HEK293 (cell line): ENCODE results near the gene NTNG1.

Experiments
- CTCF ChIA-PET: fragments of 350-600 bp; formaldehyde crosslinking; extraction: SDS; loops from one replicate; lab custom pipeline; 2021; ENCODE audit warnings: antibody characterized with exemption; lab: Yijun Ruan, JAX
- POLR2A ChIA-PET: fragments of 300-600 bp; formaldehyde crosslinking; extraction: SDS; loops from one replicate; lab custom pipeline; 2020; ENCODE audit warnings: antibody characterized with exemption, inconsistent platforms; lab: Yijun Ruan, JAX
- H3K27ac ChIP-seq: fragments of 200-500 bp; sonication (Bioruptor generic); 2 replicates; pipeline ENCODE4 v1.5.1; 2014; ENCODE audit warnings: low read depth, low read length, control low read depth, inconsistent platforms; ENCODE audit errors: extremely low read depth
- H3K36me3 ChIP-seq, 2 experiments: fragments of 200-500 bp in 1 of 2; sonication (Bioruptor generic) in 1 of 2; 1 replicate in 1 of 2; 2 replicates in 1 of 2; pipeline ENCODE4 v1.5.1; 2014 to 2017; ENCODE audit warnings: inconsistent platforms in 2 of 2, low read length in 2 of 2; ENCODE audit not compliant: control insufficient read depth in 2 of 2, insufficient read depth in 1 of 2
- H3K4me1 ChIP-seq: fragments of 200-500 bp; sonication (Bioruptor generic); 2 replicates; pipeline ENCODE4 v1.5.1; 2014; ENCODE audit warnings: mild to moderate bottlenecking, low read length, inconsistent platforms; ENCODE audit not compliant: control insufficient read depth, insufficient read depth
- H3K4me3 ChIP-seq: 2 replicates; pipeline ENCODE4 v1.5.1; 2011; ENCODE audit warnings: low read depth, mild to moderate bottlenecking, control low read depth, low read length, moderate library complexity
- H3K9me3 ChIP-seq: fragments of 200-500 bp; sonication (Bioruptor generic); 2 replicates; pipeline ENCODE4 v1.5.1; 2014; ENCODE audit warnings: low read depth, low read length, inconsistent platforms; ENCODE audit not compliant: control insufficient read depth, insufficient read depth
- GLIS1 ChIP-seq: fragments of 450-650 bp; formaldehyde crosslinking; IDR thresholded peaks from 2 replicates; pipeline ENCODE4 v1.5.1; 2016; ENCODE audit warnings: missing biosample characterization, missing genetic modification characterization
- KLF16 ChIP-seq: fragments of 450-650 bp; formaldehyde crosslinking; IDR thresholded peaks from 2 replicates; pipeline ENCODE4 v1.5.1; 2017; ENCODE audit warnings: missing biosample characterization, missing genetic modification characterization
- MYNN ChIP-seq: fragments of 450-650 bp; formaldehyde crosslinking; IDR thresholded peaks from 2 replicates; pipeline ENCODE4 v1.5.1; 2016; ENCODE audit warnings: missing biosample characterization, missing genetic modification characterization, borderline replicate concordance
- PBX3 ChIP-seq: sonication (generic); formaldehyde crosslinking; IDR thresholded peaks from 2 replicates; pipeline ENCODE4 v1.8.1; 2022; ENCODE audit warnings: mild to moderate bottlenecking, moderate library complexity, missing genetic modification reagents
- ZBTB17 ChIP-seq: fragments of 450-650 bp; formaldehyde crosslinking; IDR thresholded peaks from 2 replicates; pipeline ENCODE4 v1.5.1; 2016; ENCODE audit warnings: missing biosample characterization, missing genetic modification characterization
- ZBTB49 ChIP-seq: fragments of 450-650 bp; formaldehyde crosslinking; IDR thresholded peaks from 2 replicates; pipeline ENCODE4 v1.5.1; 2016; ENCODE audit warnings: missing biosample characterization, missing genetic modification characterization, low read depth
- ZFP3 ChIP-seq: fragments of 450-650 bp; formaldehyde crosslinking; IDR thresholded peaks from 2 replicates; pipeline ENCODE4 v1.5.1; 2016; ENCODE audit warnings: low read depth, missing biosample characterization, missing genetic modification characterization
- ZFP69B ChIP-seq: fragments of 450-650 bp; formaldehyde crosslinking; IDR thresholded peaks from 2 replicates; pipeline ENCODE4 v1.5.1; 2016; ENCODE audit warnings: missing biosample characterization, missing genetic modification characterization
- ZIC2 ChIP-seq: fragments of 450-650 bp; formaldehyde crosslinking; IDR thresholded peaks from 2 replicates; pipeline ENCODE4 v1.5.1; 2016; ENCODE audit warnings: missing biosample characterization, missing genetic modification characterization
- ZNF2 ChIP-seq: fragments of 450-650 bp; formaldehyde crosslinking; IDR thresholded peaks from 2 replicates; pipeline ENCODE4 v1.5.1; 2016; ENCODE audit warnings: missing biosample characterization, missing genetic modification characterization
- ZNF335 ChIP-seq: fragments of 450-650 bp; formaldehyde crosslinking; conservative IDR thresholded peaks from 2 replicates; pipeline ENCODE4 v1.5.1; 2016; ENCODE audit warnings: missing biosample characterization, missing genetic modification characterization
- ZNF404 ChIP-seq: fragments of 450-650 bp; formaldehyde crosslinking; IDR thresholded peaks from 2 replicates; pipeline ENCODE4 v1.5.1; 2017; ENCODE audit warnings: missing biosample characterization, missing genetic modification characterization
- ZNF654 ChIP-seq: fragments of 450-650 bp; formaldehyde crosslinking; IDR thresholded peaks from 2 replicates; pipeline ENCODE4 v1.5.1; 2016; ENCODE audit warnings: low read depth, missing biosample characterization, missing genetic modification characterization
- ZNF660 ChIP-seq: fragments of 450-650 bp; IDR thresholded peaks from 2 replicates; pipeline ENCODE4 v1.5.1; 2018; ENCODE audit warnings: missing biosample characterization, mild to moderate bottlenecking, missing genetic modification characterization
- ZNF664 ChIP-seq: fragments of 450-650 bp; formaldehyde crosslinking; IDR thresholded peaks from 2 replicates; pipeline ENCODE4 v1.5.1; 2016; ENCODE audit warnings: missing biosample characterization, missing genetic modification characterization
- ZNF776 ChIP-seq: fragments of 450-650 bp; formaldehyde crosslinking; IDR thresholded peaks from 2 replicates; pipeline ENCODE4 v1.5.0; 2017; ENCODE audit warnings: missing biosample characterization, missing genetic modification characterization, borderline replicate concordance
- ZSCAN30 ChIP-seq: fragments of 450-650 bp; IDR thresholded peaks from 2 replicates; pipeline ENCODE4 v1.5.1; 2018; ENCODE audit warnings: missing biosample characterization, mild to moderate bottlenecking, missing genetic modification characterization, moderate library complexity
- TF ChIP-seq, protein P1 (sequence below): fragments of 450-650 bp; formaldehyde crosslinking; IDR thresholded peaks from 2 replicates; pipeline ENCODE4 v1.5.1; 2016; ENCODE audit warnings: missing biosample characterization, missing genetic modification characterization

The NTNG1 gene

DNA sequence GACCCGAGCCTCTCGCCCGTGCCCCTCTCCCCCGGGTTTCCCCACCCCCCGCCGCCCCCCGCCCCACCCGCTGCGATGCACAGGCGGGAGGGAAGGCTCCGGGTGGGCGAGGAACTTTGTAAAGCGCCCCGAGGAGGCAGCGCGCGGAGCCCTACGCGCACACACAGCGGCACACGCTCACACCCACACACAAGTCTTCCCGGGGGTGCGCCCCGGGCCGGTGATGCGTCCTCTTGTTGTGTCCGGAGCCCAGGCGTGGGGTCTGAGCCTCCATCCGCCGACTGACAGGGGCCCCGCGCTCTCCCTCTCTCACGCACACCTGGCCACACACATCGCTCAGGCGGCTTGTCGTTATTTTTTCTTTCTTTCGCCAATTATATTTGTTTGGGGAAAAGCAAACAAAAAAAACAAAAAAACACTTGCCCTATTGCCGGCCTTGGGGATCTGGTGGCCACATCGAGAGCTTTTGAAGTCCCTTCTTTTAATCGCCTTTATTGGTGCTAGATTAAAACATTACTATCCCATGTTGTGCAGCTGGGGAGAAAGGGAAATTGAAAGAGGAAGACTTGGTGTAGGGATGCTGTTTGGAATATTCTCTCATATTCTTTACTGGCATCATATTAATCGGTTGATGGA lies 770 bp downstream of the NTNG1 start (continued):
- TF ChIP-seq ZIC2: peak; percentile 49
- TF ChIP-seq PBX3 (CRISPR knock-in tag): no peak
- peak; percentile 94 for TF ChIP-seq GLIS1 (tag by site-specific recombination)

DNA sequence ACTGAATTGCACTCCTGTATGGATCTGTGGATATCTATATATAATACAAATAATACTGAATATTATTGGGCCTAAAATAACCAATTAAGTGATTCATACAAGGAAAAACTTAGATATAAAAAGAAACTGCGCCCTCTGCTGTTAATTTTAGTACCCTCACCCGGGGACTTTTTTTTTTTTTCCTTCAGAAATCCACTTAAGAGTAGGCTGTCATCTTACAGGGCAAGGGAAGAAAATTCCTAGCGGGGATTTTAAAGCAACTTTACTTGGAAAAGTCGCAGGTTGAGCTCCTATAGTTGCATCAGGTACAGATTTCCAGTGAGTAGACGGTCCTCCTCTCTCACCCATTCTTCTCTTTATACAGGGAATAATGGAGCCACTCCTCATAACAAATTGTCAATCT lies 1.3 kb downstream of the NTNG1 start:
- H3K4me3 ChIP-seq: peak overlapping the region; percentile 56; the same call in 1 of the 2 replicates
- POLR2A ChIA-PET: no interaction called here

GRCh38 chr1:107142666-107143065 lies 1.8 kb downstream of the NTNG1 start:
- ChIA-PET POLR2A (no interaction called here), CTCF (interaction anchor here (0.7 to 1.6 kb wide), 14 partner anchors 8 to 1359 kb away, joined by 3 to 5 read pairs (median 3); partner anchors contain the start of gene PRMT6)

More for the DNA sequence above, 1.3 kb downstream of the NTNG1 start:
- CTCF ChIA-PET: interaction anchor here (0.7 to 1.6 kb wide), 15 partner anchors 8 to 1358 kb away, joined by 3 to 5 read pairs (median 3); partner anchors contain the start of gene PRMT6
- no peaks in the 10 kb centered on the region for H3K36me3 ChIP-seq
- peaks cover 3% of the 10 kb centered on the region; the same call in 1 of the 2 replicates for H3K4me1 ChIP-seq
- TF ChIP-seq ZNF335 (tag by site-specific recombination): peak; percentile 32; the same call in 1 of the 2 replicates
- peak; percentile 61 for TF ChIP-seq ZNF654 (tag by site-specific recombination)
- TF ChIP-seq ZBTB17 (tag by site-specific recombination): no peak
- TF ChIP-seq ZNF2 (tag by site-specific recombination): 0 out of 2 replicates have a peak, but pooled peaks have one; percentile 29
- TF ChIP-seq ZSCAN30 (tag by site-specific recombination): no peak
- TF ChIP-seq ZNF660 (tag by site-specific recombination): no peak
- TF ChIP-seq ZNF776: no peak
- TF ChIP-seq, protein P1, sequence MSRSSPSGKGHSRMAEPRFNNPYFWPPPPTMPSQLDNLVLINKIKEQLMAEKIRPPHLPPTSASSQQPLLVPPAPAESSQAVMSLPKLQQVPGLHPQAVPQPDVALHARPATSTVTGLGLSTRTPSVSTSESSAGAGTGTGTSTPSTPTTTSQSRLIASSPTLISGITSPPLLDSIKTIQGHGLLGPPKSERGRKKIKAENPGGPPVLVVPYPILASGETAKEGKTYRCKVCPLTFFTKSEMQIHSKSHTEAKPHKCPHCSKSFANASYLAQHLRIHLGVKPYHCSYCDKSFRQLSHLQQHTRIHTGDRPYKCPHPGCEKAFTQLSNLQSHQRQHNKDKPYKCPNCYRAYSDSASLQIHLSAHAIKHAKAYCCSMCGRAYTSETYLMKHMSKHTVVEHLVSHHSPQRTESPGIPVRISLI: 0 out of 2 replicates have a peak, but pooled peaks have one; percentile 60
- no peak overlapping the region for H3K27ac ChIP-seq
- H3K9me3 ChIP-seq: no peaks in the 10 kb centered on the region

More at GRCh38 chr1:107142666-107143065, 1.8 kb downstream of the NTNG1 start:
- TF ChIP-seq ZFP69B (tag by site-specific recombination): no peak
- no peak for TF ChIP-seq ZFP3 (tag by site-specific recombination)
- no peak for TF ChIP-seq MYNN (tag by site-specific recombination)
- TF ChIP-seq ZBTB17 (tag by site-specific recombination): no peak
- no peak for TF ChIP-seq ZBTB49
- no peak for TF ChIP-seq KLF16
- no peak for TF ChIP-seq ZNF404
- no peak for TF ChIP-seq ZNF664 (tag by site-specific recombination)
- no peaks in the 10 kb centered on the region for H3K36me3 ChIP-seq
- H3K4me1 ChIP-seq: peaks cover 3% of the 10 kb centered on the region; the same call in 1 of the 2 replicates
- no peak overlapping the region for H3K4me3 ChIP-seq
- no peaks in the 10 kb centered on the region for H3K9me3 ChIP-seq
- no peak overlapping the region for H3K27ac ChIP-seq
